ENCODE data around the gene PRRC2A. TPM values are rescaled to one million over a fixed set of nuclear protein-coding genes. Genes with fewer than 3 reads are reported as not detected.

PRRC2A gene
- total RNA-seq (2014; rRNA removed; shearing (Covaris generic)) = 90.3 and 94.7 TPM in 2 replicates

DNA sequence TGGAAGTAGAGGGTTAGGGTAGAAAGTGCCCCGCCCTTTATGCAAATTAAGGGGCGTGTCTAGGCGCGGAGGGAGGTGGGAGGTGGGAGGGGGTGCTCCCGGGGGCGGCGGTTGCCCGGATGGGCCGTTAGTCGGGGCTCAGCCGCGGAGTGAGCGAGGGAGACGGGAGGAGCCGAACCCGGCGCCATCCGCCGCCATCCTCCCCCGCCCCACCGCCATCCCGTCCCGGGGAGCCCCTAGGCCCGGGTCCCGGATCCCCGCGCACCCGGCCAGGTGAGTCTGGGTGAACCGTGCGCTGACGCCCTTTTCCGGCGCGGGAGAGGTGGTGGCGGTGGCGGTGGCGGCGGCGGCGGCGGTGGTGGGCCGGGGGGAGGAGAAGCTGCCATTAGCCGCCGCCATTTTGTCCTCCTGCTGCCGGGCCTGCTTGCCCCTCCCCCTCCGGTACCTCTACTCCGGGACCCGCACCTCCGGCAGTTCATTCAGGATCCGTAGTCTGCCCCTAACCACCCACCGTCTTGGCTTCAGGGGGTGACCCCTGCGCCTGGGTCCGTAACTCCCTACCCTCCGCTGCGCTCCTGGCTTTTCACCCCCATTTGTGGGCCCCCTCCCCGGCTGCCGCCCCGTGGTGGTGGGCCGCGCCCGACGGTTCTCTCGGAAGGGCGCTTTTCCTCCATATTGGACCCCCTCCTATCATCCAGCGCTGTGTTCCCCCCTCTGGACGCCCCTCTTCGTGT is at the start of gene PRRC2A:
Gene PRRC2A, plus strand, starts transcription at position 130 of the 734 bp plus-strand sequence. CDS start 2,075 bp downstream, outside the sequence.

DNA sequence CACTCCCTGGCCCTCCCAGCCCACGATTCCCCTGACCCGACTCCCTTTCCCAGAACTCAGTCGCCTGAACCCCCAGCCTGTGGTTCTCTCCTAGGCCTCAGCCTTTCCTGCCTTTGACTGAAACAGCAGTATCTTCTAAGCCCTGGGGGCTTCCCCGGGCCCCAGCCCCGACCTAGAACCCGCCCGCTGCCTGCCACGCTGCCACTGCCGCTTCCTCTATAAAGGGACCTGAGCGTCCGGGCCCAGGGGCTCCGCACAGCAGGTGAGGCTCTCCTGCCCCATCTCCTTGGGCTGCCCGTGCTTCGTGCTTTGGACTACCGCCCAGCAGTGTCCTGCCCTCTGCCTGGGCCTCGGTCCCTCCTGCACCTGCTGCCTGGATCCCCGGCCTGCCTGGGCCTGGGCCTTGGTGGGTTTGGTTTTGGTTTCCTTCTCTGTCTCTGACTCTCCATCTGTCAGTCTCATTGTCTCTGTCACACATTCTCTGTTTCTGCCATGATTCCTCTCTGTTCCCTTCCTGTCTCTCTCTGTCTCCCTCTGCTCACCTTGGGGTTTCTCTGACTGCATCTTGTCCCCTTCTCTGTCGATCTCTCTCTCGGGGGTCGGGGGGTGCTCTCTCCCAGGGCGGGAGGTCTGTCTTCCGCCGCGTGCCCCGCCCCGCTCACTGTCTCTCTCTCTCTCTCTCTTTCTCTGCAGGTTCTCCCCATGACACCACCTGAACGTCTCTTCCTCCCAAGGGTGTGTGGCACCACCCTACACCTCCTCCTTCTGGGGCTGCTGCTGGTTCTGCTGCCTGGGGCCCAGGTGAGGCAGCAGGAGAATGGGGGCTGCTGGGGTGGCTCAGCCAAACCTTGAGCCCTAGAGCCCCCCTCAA is 48.2 kb upstream of the PRRC2A start, which contains the start of gene LTA:
Gene LTA, plus strand, starts transcription at position 249 of the 871 bp plus-strand sequence. Its CDS starts 454 bp downstream, at position 703.

GRCh38 chr6:31575335-31575901 is 45.1 kb upstream of the PRRC2A start, which contains the start of gene TNF:
Gene TNF (plus strand): TSS chr6:31575565. CDS start chr6:31575742, 177 bp downstream.

GRCh38 chr6:31582230-31582643 is 38.3 kb upstream of the PRRC2A start, which contains the start of gene LTB:
Gene LTB (minus strand): TSS chr6:31582424. CDS start chr6:31582417, 7 bp downstream.

GRCh38 chr6:31586008-31586407 is 34.5 kb upstream of the PRRC2A start, which contains the start of gene LST1:
Gene LST1 (plus strand): TSS chr6:31586277. CDS start chr6:31587300, 1,023 bp downstream.

GRCh38 chr6:31614684-31615578 is 5.6 kb upstream of the PRRC2A start, which contains the start of gene AIF1:
Gene AIF1 (plus strand): TSS chr6:31615234. CDS start chr6:31615330, 96 bp downstream.

DNA sequence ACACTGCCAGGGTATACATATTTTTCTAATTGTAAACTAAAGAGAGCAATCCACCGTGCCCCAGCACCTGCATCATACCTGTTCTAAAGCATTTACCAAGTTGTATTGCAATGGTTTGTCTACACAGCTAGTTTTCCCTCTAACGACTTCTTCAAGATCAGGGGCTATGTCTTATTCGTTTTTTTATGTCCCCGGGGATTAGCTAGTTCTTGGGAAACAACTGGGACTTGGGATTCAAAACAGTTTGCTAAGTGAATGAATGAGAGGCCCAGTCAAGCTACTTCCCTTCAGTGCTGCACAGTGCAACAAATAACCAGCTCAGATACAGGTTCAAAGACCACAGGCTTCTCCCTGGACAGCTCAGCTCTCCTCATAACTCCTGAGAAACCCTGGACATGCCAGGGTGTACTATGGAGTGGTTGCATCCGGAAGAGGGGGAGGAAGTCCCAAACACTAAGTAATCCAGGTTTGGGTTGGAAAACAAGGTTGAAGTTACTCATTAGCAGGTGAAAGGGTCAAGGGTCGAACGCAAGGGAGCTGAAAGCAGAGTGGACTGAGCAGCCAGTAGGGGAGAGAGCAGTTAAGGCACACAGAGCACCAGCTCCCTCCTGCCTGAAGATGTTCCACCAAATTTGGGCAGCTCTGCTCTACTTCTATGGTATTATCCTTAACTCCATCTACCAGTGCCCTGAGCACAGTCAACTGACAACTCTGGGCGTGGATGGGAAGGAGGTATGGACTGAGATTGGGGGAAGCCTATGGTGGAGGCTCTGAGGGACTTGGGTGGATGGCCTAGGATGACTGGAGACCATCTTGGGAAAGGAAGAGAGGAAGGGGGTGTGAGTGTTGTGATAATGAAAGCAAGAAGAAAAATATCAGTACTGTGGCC is 35.1 kb downstream of the PRRC2A start, which contains the start of gene APOM:
Gene APOM, plus strand, starts transcription at position 546 of the 889 bp plus-strand sequence. Its CDS starts 73 bp downstream, at position 619.

DNA sequence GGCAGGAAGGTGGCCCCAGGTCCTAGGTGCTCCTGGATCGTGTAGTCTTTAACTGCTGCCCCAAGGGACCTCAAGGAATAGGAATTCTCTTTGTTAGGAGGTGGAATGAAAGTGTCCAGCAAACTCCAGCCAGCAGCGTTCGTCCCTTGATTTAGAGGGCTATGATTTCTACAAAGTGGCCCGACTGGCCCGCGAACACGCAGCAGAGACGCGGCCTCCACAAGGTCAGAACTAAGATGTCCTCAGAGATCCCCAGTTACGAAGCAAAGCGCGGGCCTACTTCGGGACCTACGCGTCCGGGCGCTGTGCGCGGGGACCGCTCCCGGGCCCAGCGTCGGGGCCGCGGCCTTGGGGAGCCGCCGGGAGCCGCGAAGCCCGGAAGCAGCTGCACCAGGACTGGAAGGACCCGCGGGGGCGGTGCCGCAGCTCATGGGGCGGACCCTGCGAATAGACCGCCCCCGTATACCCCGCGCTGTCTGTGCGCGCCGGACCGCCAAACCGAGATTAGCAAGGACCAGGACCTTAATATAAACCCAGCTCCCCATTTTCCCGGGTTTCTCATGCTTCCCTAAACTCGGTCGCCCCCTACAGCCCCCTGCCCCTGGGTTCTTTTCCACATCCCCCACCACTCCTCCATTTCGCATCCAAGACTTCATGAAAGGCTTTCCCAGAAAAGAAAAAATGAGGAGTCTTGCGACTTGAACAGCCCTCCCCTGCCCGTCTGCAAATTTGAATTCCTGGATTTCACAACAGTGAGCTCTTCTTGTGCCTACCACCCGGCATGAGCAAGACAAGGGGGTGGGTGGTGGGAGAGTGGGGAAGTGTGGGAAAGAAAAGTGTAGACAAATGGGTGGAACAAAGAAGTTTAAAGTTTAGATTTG is 40.1 kb downstream of the PRRC2A start, which contains the start of gene C6orf47:
Gene C6orf47, minus strand, starts transcription at position 398 of the 881 bp plus-strand sequence. CDS start 831 bp downstream, outside the sequence.

GRCh38 chr6:31664790-31665500 is 44.4 kb downstream of the PRRC2A start, which contains the start of gene GPANK1:
Gene GPANK1 (minus strand): TSS chr6:31664997. CDS start chr6:31664478, 519 bp downstream.

DNA sequence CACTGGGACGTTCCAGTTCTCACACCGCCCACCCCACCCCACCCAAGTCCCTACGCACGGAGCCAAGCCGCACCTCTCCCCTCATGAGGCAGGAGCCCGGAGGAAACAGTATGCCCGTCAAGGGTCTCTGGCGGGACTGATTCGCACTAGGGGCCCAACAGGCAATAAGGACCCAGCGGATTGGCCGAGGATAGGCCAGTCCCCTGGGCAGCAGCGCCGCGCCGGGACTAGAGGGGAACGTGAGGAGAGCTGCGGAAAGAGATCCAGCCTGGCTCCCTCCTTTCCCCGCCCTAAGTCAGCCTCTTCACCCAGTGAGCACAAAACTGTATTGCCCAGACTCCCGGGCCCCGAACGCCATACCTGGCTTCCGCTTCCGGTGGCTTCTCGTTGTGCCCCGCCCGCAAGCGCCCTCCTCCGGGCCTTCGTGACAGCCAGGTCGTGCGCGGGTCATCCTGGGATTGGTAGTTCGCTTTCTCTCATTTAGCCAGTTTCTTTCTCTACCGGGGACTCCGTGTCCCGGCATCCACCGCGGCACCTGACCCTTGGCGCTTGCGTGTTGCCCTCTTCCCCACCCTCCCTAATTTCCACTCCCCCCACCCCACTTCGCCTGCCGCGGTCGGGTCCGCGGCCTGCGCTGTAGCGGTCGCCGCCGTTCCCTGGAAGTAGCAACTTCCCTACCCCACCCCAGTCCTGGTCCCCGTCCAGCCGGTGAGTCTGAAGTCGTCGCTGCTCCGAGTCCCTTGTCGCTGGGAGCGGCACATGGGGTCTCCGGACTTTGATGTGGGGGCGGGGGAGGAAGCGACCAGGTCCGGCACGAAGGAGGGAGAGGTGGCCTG is 45.2 kb downstream of the PRRC2A start, which contains the start of gene CSNK2B:
Gene CSNK2B, plus strand, starts transcription at position 580 of the 836 bp plus-strand sequence. CDS start 752 bp downstream, outside the sequence.

GRCh38 chr6:31669676-31670075 is 49.2 kb downstream of the PRRC2A start, which contains the start of gene LY6G5B:
Gene LY6G5B (plus strand): TSS chr6:31669976. CDS start chr6:31670951, 975 bp downstream.

GRCh38 chr6:31680226-31681134 is 60.0 kb downstream of the PRRC2A start, which contains the start of gene LY6G5C:
Gene LY6G5C (minus strand): TSS chr6:31681067. CDS start chr6:31680373, 694 bp downstream.

Measured in A375 (cell line).